CD4-positive, alpha-beta T cell treated with Interleukin-15 for 1 hour (primary cell): ENCODE results near the gene PKP4.

Experiments
- DNase-seq: peaks from one replicate; pipeline ENCODE4 v3.0.0-alpha.2; 2020

Gene PKP4

GRCh38 chr2:158658396-158658795, 201.6 kb downstream of the PKP4 start:
- DNase-seq: no peak

GRCh38 chr2:158659483-158659882, 202.7 kb downstream of the PKP4 start:
- DNase-seq: no peak

GRCh38 chr2:158661231-158661630, 204.5 kb downstream of the PKP4 start:
- no peak for DNase-seq

GRCh38 chr2:158662421-158662820, 205.7 kb downstream of the PKP4 start:
- no peak for DNase-seq

- no peak for DNase-seq
Observed at GRCh38 chr2:158663796-158664195, 207.0 kb downstream of the PKP4 start.

GRCh38 chr2:158664987-158665386, 208.2 kb downstream of the PKP4 start:
- DNase-seq: no peak

GRCh38 chr2:158665536-158666302, 209.0 kb downstream of the PKP4 start:
- DNase-seq: no peak

GRCh38 chr2:158666969-158667368, 210.2 kb downstream of the PKP4 start:
- no peak for DNase-seq

- DNase-seq: no peak
Observed at GRCh38 chr2:158667586-158667985, 210.8 kb downstream of the PKP4 start.

GRCh38 chr2:158668001-158668765, 211.4 kb downstream of the PKP4 start:
- DNase-seq: no peak

- DNase-seq: no peak
Observed at GRCh38 chr2:158670292-158670691, 213.5 kb downstream of the PKP4 start.

GRCh38 chr2:158671360-158672245, 214.9 kb downstream of the PKP4 start:
- DNase-seq: no peak

- no peak for DNase-seq
Observed at GRCh38 chr2:158676295-158676694, 219.5 kb downstream of the PKP4 start.

- DNase-seq: no peak
Observed at GRCh38 chr2:158676696-158677095, 219.9 kb downstream of the PKP4 start.

- no peak for DNase-seq
Observed at GRCh38 chr2:158677542-158677941, 220.8 kb downstream of the PKP4 start.

GRCh38 chr2:158681816-158682215, 225.1 kb downstream of the PKP4 start:
- no peak for DNase-seq

- no peak for DNase-seq
Observed at GRCh38 chr2:158685646-158686045, 228.9 kb downstream of the PKP4 start.

GRCh38 chr2:158686210-158686691, 229.5 kb downstream of the PKP4 start:
- DNase-seq: no peak

GRCh38 chr2:158687315-158687714, 230.6 kb downstream of the PKP4 start:
- no peak for DNase-seq

GRCh38 chr2:158688721-158689120, 232.0 kb downstream of the PKP4 start:
- no peak for DNase-seq

- DNase-seq: no peak
Observed at GRCh38 chr2:158689391-158689790, 232.6 kb downstream of the PKP4 start.

GRCh38 chr2:158690823-158691222, 234.1 kb downstream of the PKP4 start:
- DNase-seq: no peak

GRCh38 chr2:158691619-158692018, 234.9 kb downstream of the PKP4 start:
- DNase-seq: no peak
